Gastrocnemius medialis (tissue), 4 donors: ENCODE measurements around the gene HAAO. TPM values are rescaled to one million over a fixed set of nuclear protein-coding genes. Genes with fewer than 3 reads are reported as not detected.

ENCODE experiments used
- ATAC-seq, 2 donors: fragments of 150-250 bp; one replicate each; pipeline ENCODE4 v1.9.1; 2016
- DNase-seq, 2 donors: peaks; one replicate each; pipeline ENCODE4 v3.0.0-alpha.2; 2019
- H3K27ac ChIP-seq, 4 donors: fragments of 200-600 bp; sonication (generic); 1 replicate in 1 of 4; 2 replicates in 3 of 4; pipeline ENCODE4 v1.5.1; 2016 to 2018; ENCODE audit warnings: mild to moderate bottlenecking in 2 of 4, moderate library complexity in 1 of 4
- H3K27me3 ChIP-seq, 3 donors: fragments of 200-600 bp; sonication (generic) in 2 of 3; 1 replicate in 1 of 3; 2 replicates in 2 of 3; pipeline versions ENCODE4 v1.5.1 to v1.6.0; 2016 to 2019; ENCODE audit warnings: mild to moderate bottlenecking in 1 of 3, moderate library complexity in 1 of 3
- H3K36me3 ChIP-seq, 2 donors: fragments of 200-600 bp; sonication (generic) in 1 of 2; one replicate each; pipeline ENCODE4 v1.5.1; 2017 to 2018
- H3K4me1 ChIP-seq, 2 donors: fragments of 200-600 bp; sonication (generic) in 1 of 2; one replicate each; pipeline ENCODE4 v1.5.1; 2016 to 2017; ENCODE audit warnings: mild to moderate bottlenecking in 2 of 2
- H3K4me3 ChIP-seq, 4 donors: fragments of 200-600 bp; sonication (generic) in 3 of 4; 1 replicate in 1 of 4; 2 replicates in 3 of 4; pipeline ENCODE4 v1.5.1; 2016 to 2019; ENCODE audit warnings: mild to moderate bottlenecking in 2 of 4
- H3K9me3 ChIP-seq, 3 donors: fragments of 200-600 bp; sonication (generic) in 2 of 3; 1 replicate in 1 of 3; 2 replicates in 2 of 3; pipeline ENCODE4 v1.5.1; 2016 to 2019
- CTCF ChIP-seq, 5 experiments: fragments of 450-650 bp in 3 of 5; fragments of 200-600 bp in 2 of 5; sonication (generic) in 2 of 5; IDR thresholded peaks in 4 of 5; conservative IDR thresholded peaks in 1 of 5; 1 replicate in 4 of 5; 2 replicates in 1 of 5; pipeline ENCODE4 v1.5.1; 2016 to 2019; ENCODE audit warnings: antibody characterized with exemption in 5 of 5, mild to moderate bottlenecking in 3 of 5, moderate library complexity in 3 of 5
- POLR2A ChIP-seq, 2 donors: fragments of 450-650 bp; IDR thresholded peaks; one replicate each; pipeline ENCODE4 v1.6.1; 2017; ENCODE audit warnings: antibody characterized with exemption in 2 of 2, mild to moderate bottlenecking in 2 of 2, moderate library complexity in 2 of 2
- in situ Hi-C, 4 donors: fragments of 200-750 bp; cut with MboI; loops; one replicate each; pipeline versions ENCODE4 v1.15.0 to v1.8.0; 2017; ENCODE audit warnings: low sequenced_read_pairs in 4 of 4
- intact Hi-C: fragments of 100-400 bp; cut with DNase I; formaldehyde crosslinking; loops from one replicate; pipeline ENCODE4 v1.15.1; 2023; ENCODE audit warnings: low total_unique reads
- total RNA-seq, 4 donors: library from RNA; depleted of rRNA; stranded (reverse); fragments of >200 nt; gene quantifications; one replicate each; pipeline versions ENCODE4 v1.1.0 to v1.2.3, GENCODE V29; 2016

Gene HAAO
- total RNA-seq, 4 donors from 2014 or later = 0.53 to 2.5 (median 2.1) TPM

- no peaks in the 10 kb centered on the region for H3K27me3 ChIP-seq
- TF ChIP-seq POLR2A (IDR thresholded peaks at IDR 0.05) = no peak
- peak; percentile 86 to 97 (median 93) for TF ChIP-seq CTCF (IDR thresholded peaks at IDR 0.05 in 4 of 5, conservative IDR thresholded peaks at IDR 0.05 in 1 of 5)
- H3K36me3 ChIP-seq = no peaks in the 10 kb centered on the region
- peak; percentile 90 to 91 for ATAC-seq
- peak; percentile 72 to 76 for DNase-seq
- H3K27ac ChIP-seq = peak overlapping the region; percentile 34 to 70 (median 62)
- H3K4me1 ChIP-seq = peaks cover 11 to 17% of the 10 kb centered on the region in 2 donors
- H3K9me3 ChIP-seq = no peaks in the 10 kb centered on the region
- in situ Hi-C loops (loop anchor here (10.0 to 25.0 kb wide), 6 partner anchors 109 to 747 kb away; partner anchors contain the start of gene ZFP36L2 (in 1 of the 4)), intact Hi-C loops (loop anchor here (1.0 to 5.0 kb wide), 8 partner anchors 79 to 782 kb away; partner anchors contain the start of gene ZFP36L2)
- peak overlapping the region; percentile 44 to 53 (median 48) for H3K4me3 ChIP-seq
Observed at GRCh38 chr2:42827647-42828486, 35.5 kb upstream of the HAAO start.

GRCh38 chr2:42826231-42826630, 33.8 kb upstream of the HAAO start:
- H3K27me3 ChIP-seq = no peaks in the 10 kb centered on the region
- H3K36me3 ChIP-seq = no peaks in the 10 kb centered on the region
- no peak overlapping the region for H3K4me3 ChIP-seq
- in situ Hi-C loops (loop anchor here (10.0 to 25.0 kb wide), 6 partner anchors 111 to 749 kb away; partner anchors contain the start of gene ZFP36L2 (in 1 of the 4)), intact Hi-C loops (loop anchor here (5.0 kb wide), 4 partner anchors 81 to 401 kb away; partner anchors contain the start of gene ZFP36L2)
- no peak overlapping the region for H3K27ac ChIP-seq
- ATAC-seq = no peak
- DNase-seq = no peak
- TF ChIP-seq CTCF (IDR thresholded peaks at IDR 0.05 in 4 of 5, conservative IDR thresholded peaks at IDR 0.05 in 1 of 5) (no peak), POLR2A (IDR thresholded peaks at IDR 0.05) (no peak)
- H3K9me3 ChIP-seq = no peaks in the 10 kb centered on the region
- H3K4me1 ChIP-seq = peaks cover 11 to 17% of the 10 kb centered on the region in 2 donors

- DNase-seq (no peak), ATAC-seq (no peak)
- intact Hi-C loops = no loop called here
- H3K27me3 ChIP-seq = no peaks in the 10 kb centered on the region
- no peaks in the 10 kb centered on the region for H3K9me3 ChIP-seq
- in situ Hi-C loops = loop anchor here in 3 of 4 donors (10.0 to 25.0 kb wide), 4 partner anchors 410 to 750 kb away; partner anchors contain the start of gene COX7A2L (in 1 of the 3)
- no peaks in the 10 kb centered on the region for H3K36me3 ChIP-seq
- H3K4me3 ChIP-seq = no peak overlapping the region
- no peak overlapping the region for H3K27ac ChIP-seq
- peaks cover 11 to 14% of the 10 kb centered on the region in 2 donors for H3K4me1 ChIP-seq
- TF ChIP-seq CTCF (IDR thresholded peaks at IDR 0.05 in 4 of 5, conservative IDR thresholded peaks at IDR 0.05 in 1 of 5) (no peak), POLR2A (IDR thresholded peaks at IDR 0.05) (no peak)
Observed at GRCh38 chr2:42824454-42824807, 32.0 kb upstream of the HAAO start.

GRCh38 chr2:42823744-42824453, 31.5 kb upstream of the HAAO start:
- Histone ChIP-seq H3K27ac (no peak overlapping the region), H3K27me3 (no peaks in the 10 kb centered on the region), H3K4me3 (no peak overlapping the region), H3K4me1 (peaks cover 6 to 9% of the 10 kb centered on the region in 2 donors), H3K9me3 (no peaks in the 10 kb centered on the region), H3K36me3 (no peaks in the 10 kb centered on the region)
- intact Hi-C loops (no loop called here), in situ Hi-C loops (loop anchor here in 3 of 4 donors (10.0 to 25.0 kb wide), 4 partner anchors 411 to 751 kb away; partner anchors contain the start of gene COX7A2L (in 1 of the 3))
- ATAC-seq (no peak), DNase-seq (no peak)
- TF ChIP-seq CTCF (IDR thresholded peaks at IDR 0.05 in 4 of 5, conservative IDR thresholded peaks at IDR 0.05 in 1 of 5) = no peak
- TF ChIP-seq POLR2A (IDR thresholded peaks at IDR 0.05) = no peak
